Stomach (tissue), 4 donors: ENCODE results near the gene LRIG1.

ENCODE experiments used
- CTCF ChIP-seq, 7 experiments: fragments of 450-650 bp in 4 of 7; fragments of 200-600 bp in 3 of 7; sonication (generic) in 3 of 7; IDR thresholded peaks; one replicate each; pipeline ENCODE4 v1.5.1; 2016 to 2019; ENCODE audit warnings: antibody characterized with exemption in 7 of 7, control low read depth in 2 of 7, mild to moderate bottlenecking in 1 of 7
- EP300 ChIP-seq: sonication (generic); formaldehyde crosslinking; IDR thresholded peaks from one replicate; pipeline ENCODE4 v1.6.1; 2017; ENCODE audit warnings: antibody characterized with exemption

GRCh38 chr3:66411961-66412887 lies 88.6 kb downstream of the LRIG1 start:
- TF ChIP-seq EP300, result no peak
- no peak for TF ChIP-seq CTCF (IDR thresholded peaks at IDR 0.05)
